Measurements from ENCODE around the gene CEP78. TPM values are rescaled to one million over a fixed set of nuclear protein-coding genes. Genes with fewer than 3 reads are reported as not detected.

Gene CEP78
- total RNA-seq, 1 experiment from 2014 or later = 57.8 TPM

- H3K4me2 ChIP-seq (ENCODE audit: insufficient read depth, insufficient read length, low read length) = no peak overlapping the region
- no peaks in the 10 kb centered on the region for H4K20me1 ChIP-seq (ENCODE audit: control insufficient read depth, insufficient read depth, insufficient read length)
- no peak overlapping the region for H4K5ac ChIP-seq (ENCODE audit: insufficient read length, low read depth, low read length)
- no peak overlapping the region for H3K56ac ChIP-seq (ENCODE audit: insufficient read length, low read depth, low read length)
- H3K27me3 ChIP-seq (ENCODE audit: insufficient read depth, low read length) = no peaks in the 10 kb centered on the region
- no peak overlapping the region for H4K8ac ChIP-seq (replicated peaks; ENCODE audit: insufficient read length, low read depth, low read length)
- no peak overlapping the region for H2BK15ac ChIP-seq (ENCODE audit: low read depth, low read length)
- Mint-ChIP-seq H3K36me3 (ENCODE audit: insufficient read depth in 1 of 3, low read depth in 3 of 3) (no peaks in the 10 kb centered on the region), H3K9me3 (no peaks in the 10 kb centered on the region), H3K27me3 (ENCODE audit: low read depth) (no peaks in the 10 kb centered on the region), H3K4me3 (no peak overlapping the region), H3K4me1 (peaks cover 6 to 9% of the 10 kb centered on the region in 2 experiments), H3K27ac (no peak overlapping the region)
- H2BK20ac ChIP-seq (ENCODE audit: low read depth, low read length, poor library complexity, severe bottlenecking) = no peak overlapping the region
- H2AK5ac ChIP-seq (ENCODE audit: insufficient read length, low read length) = no peak overlapping the region
- H3K9me3 ChIP-seq (ENCODE audit: control insufficient read depth, low read depth, low read length) = no peaks in the 10 kb centered on the region
- no peaks in the 10 kb centered on the region; the same call in 1 of the 2 replicates for H3K4me1 ChIP-seq (ENCODE audit: insufficient read depth, low read length)
- H3K27ac ChIP-seq (ENCODE audit: insufficient read length, low read depth, low read length) = no peak overlapping the region
- TF ChIP-seq CTCF (conservative IDR thresholded peaks at IDR 0.05) = no peak
- no peak overlapping the region for H2BK12ac ChIP-seq (ENCODE audit: insufficient read length, low read depth, low read length)
- no peak for DNase-seq
- no peak overlapping the region for H4K91ac ChIP-seq (ENCODE audit: insufficient read length, low read depth, low read length)
- H2BK5ac ChIP-seq (ENCODE audit: insufficient read length, low read length) = no peak overlapping the region
- H3K23ac ChIP-seq (ENCODE audit: insufficient read length, low read depth, low read length) = no peak overlapping the region
- H3K79me1 ChIP-seq (ENCODE audit: insufficient read depth, low read depth, low read length, poor library complexity, severe bottlenecking) = no peaks in the 10 kb centered on the region
- no peak overlapping the region for H3K14ac ChIP-seq (ENCODE audit: insufficient read depth, low read length)
- H3T11ph ChIP-seq (ENCODE audit: low read length) = no peak overlapping the region
- H3K79me2 ChIP-seq (ENCODE audit: insufficient read depth, low read length) = no peaks in the 10 kb centered on the region
- no peaks in the 10 kb centered on the region for H3K23me2 ChIP-seq (ENCODE audit: insufficient read length, low read depth, low read length, poor library complexity, severe bottlenecking)
- no peak overlapping the region for H3K9ac ChIP-seq (ENCODE audit: extremely low read depth, insufficient read length, low read length)
- H2AFZ ChIP-seq (ENCODE audit: low read length) = no peak overlapping the region
- no peak overlapping the region for H3K18ac ChIP-seq (ENCODE audit: insufficient read length, low read depth, low read length)
- no peak overlapping the region for H2BK120ac ChIP-seq (ENCODE audit: low read depth, low read length, poor library complexity, severe bottlenecking)
- H3K4ac ChIP-seq (ENCODE audit: low read depth, low read length) = no peak overlapping the region
Observed at GRCh38 chr9:78191931-78192330, 43.9 kb upstream of the CEP78 start.
